Caco-2 (cell line): Measurements from ENCODE around the gene PTPRS. TPM values are rescaled to one million over a fixed set of nuclear protein-coding genes. Genes with fewer than 3 reads are reported as not detected.

ENCODE experiments used
- BruUV-seq: library from RNA; stranded (reverse); fragments of 400-500 nt; replicated peaks from 2 replicates; lab custom pipeline; 2021; lab: Mats Ljungman, UMichigan
- CTCF ChIA-PET: fragments of 300-600 bp; sonication (Branson Sonifier 250); formaldehyde crosslinking; loops from one replicate; lab custom pipeline; 2022; ENCODE audit warnings: antibody characterized with exemption; lab: Charles Lee
- POLR2A ChIA-PET: fragments of 300-600 bp; sonication (Branson Sonifier 250); formaldehyde crosslinking; loops from one replicate; lab custom pipeline; 2022; ENCODE audit warnings: antibody characterized with exemption; lab: Charles Lee
- DNase-seq, 2 experiments: peaks; one replicate each; pipeline versions ENCODE4 v3.0.0 to v3.0.0-alpha.2; 2020 to 2022
- H3K27me3 ChIP-seq: replicated peaks from 2 replicates; pipeline ENCODE4 v1.6.0; 2011; ENCODE audit warnings: low read length; ENCODE audit not compliant: control insufficient read depth, insufficient read depth
- H3K36me3 ChIP-seq: 2 replicates; pipeline ENCODE4 v1.5.1; 2011; ENCODE audit warnings: low read length; ENCODE audit not compliant: control insufficient read depth, insufficient read depth
- H3K4me1 ChIP-seq: fragments of 250-450 bp; sonication (Bioruptor Pico); 2 replicates; pipeline ENCODE4 v1.5.1; 2020; ENCODE audit warnings: mild to moderate bottlenecking
- H3K4me3 ChIP-seq: 2 replicates; pipeline ENCODE4 v1.5.1; 2011; ENCODE audit warnings: low read depth, mild to moderate bottlenecking, control low read depth, low read length
- H3K9me3 ChIP-seq: fragments of 250-450 bp; sonication (Bioruptor Pico); 2 replicates; pipeline ENCODE4 v1.5.1; 2020; ENCODE audit warnings: mild to moderate bottlenecking, moderate library complexity
- H3K27ac Mint-ChIP-seq: one replicate; pipeline ENCODE4 v1.8.0; 2022; ENCODE audit warnings: mixed read lengths; ENCODE audit not compliant: unreplicated experiment
- H3K27me3 Mint-ChIP-seq: one replicate; pipeline ENCODE4 v1.8.0; 2022; ENCODE audit warnings: mixed read lengths; ENCODE audit not compliant: insufficient read depth, unreplicated experiment
- H3K36me3 Mint-ChIP-seq: one replicate; pipeline ENCODE4 v1.8.0; 2022; ENCODE audit warnings: mild to moderate bottlenecking, mixed read lengths; ENCODE audit not compliant: insufficient read depth, unreplicated experiment
- H3K4me1 Mint-ChIP-seq: one replicate; pipeline ENCODE4 v1.8.0; 2022; ENCODE audit warnings: low read depth, mixed read lengths; ENCODE audit not compliant: unreplicated experiment
- H3K4me3 Mint-ChIP-seq: one replicate; pipeline ENCODE4 v1.8.0; 2022; ENCODE audit warnings: mild to moderate bottlenecking, moderate library complexity, mixed read lengths; ENCODE audit not compliant: unreplicated experiment
- H3K9me3 Mint-ChIP-seq: one replicate; pipeline ENCODE4 v1.8.0; 2022; ENCODE audit warnings: mixed read lengths; ENCODE audit not compliant: unreplicated experiment
- CTCF ChIP-seq, 2 experiments: fragments of 200-600 bp in 1 of 2; IDR thresholded peaks; 1 replicate in 1 of 2; 2 replicates in 1 of 2; pipeline versions ENCODE4 v1.5.1 to v1.8.0; 2011 to 2022; ENCODE audit warnings: antibody characterized with exemption in 1 of 2, control low read depth in 1 of 2, inconsistent platforms in 1 of 2, low read depth in 1 of 2, low read length in 1 of 2, mild to moderate bottlenecking in 1 of 2, moderate library complexity in 1 of 2; ENCODE audit not compliant: insufficient read depth in 1 of 2, severe bottlenecking in 1 of 2, unreplicated experiment in 1 of 2
- intact Hi-C: fragments of 100-400 bp; cut with micrococcal nuclease; formaldehyde crosslinking; loops from one replicate; pipeline ENCODE4 v1.10.0; 2022; ENCODE audit not compliant: unreplicated experiment
- total RNA-seq: library from RNA; stranded (reverse); gene quantifications from 2 replicates; pipeline ENCODE4 v1.2.3, GENCODE V29; 2022

PTPRS gene
- total RNA-seq, 1 experiment from 2014 or later = 65.6 TPM

- no peaks in the 10 kb centered on the region for H3K4me1 Mint-ChIP-seq
- H3K27ac Mint-ChIP-seq = no peak overlapping the region
- H3K4me3 Mint-ChIP-seq = no peak overlapping the region
- no peak for TF ChIP-seq CTCF (IDR thresholded peaks at IDR 0.05; ENCODE audit: insufficient read depth in 1 of 2, low read depth in 1 of 2, low read length in 1 of 2, severe bottlenecking in 1 of 2, unreplicated experiment in 1 of 2)
- no peaks in the 10 kb centered on the region for H3K9me3 Mint-ChIP-seq
- no TSS peak for BruUV-seq
- CTCF ChIA-PET = no interaction called here
- Histone ChIP-seq H3K9me3 (no peaks in the 10 kb centered on the region), H3K4me1 (no peaks in the 10 kb centered on the region), H3K27me3 (no peaks in the 10 kb centered on the region), H3K4me3 (no peak overlapping the region), H3K36me3 (no peaks in the 10 kb centered on the region)
- no peak for DNase-seq
- peaks cover 6% of the 10 kb centered on the region for H3K36me3 Mint-ChIP-seq
- no peaks in the 10 kb centered on the region for H3K27me3 Mint-ChIP-seq
- intact Hi-C loops = no loop called here
- POLR2A ChIA-PET = no interaction called here
Observed at GRCh38 chr19:5308451-5309437, 31.9 kb downstream of the PTPRS start.

GRCh38 chr19:5307655-5308054 is 33.0 kb downstream of the PTPRS start:
- ChIA-PET POLR2A (no interaction called here), CTCF (no interaction called here)
- Histone ChIP-seq H3K4me3 (no peak overlapping the region), H3K27me3 (no peaks in the 10 kb centered on the region), H3K9me3 (no peaks in the 10 kb centered on the region), H3K4me1 (no peaks in the 10 kb centered on the region), H3K36me3 (no peaks in the 10 kb centered on the region)
- DNase-seq = no peak
- H3K4me1 Mint-ChIP-seq = no peaks in the 10 kb centered on the region
- TF ChIP-seq CTCF (IDR thresholded peaks at IDR 0.05; ENCODE audit: insufficient read depth in 1 of 2, low read depth in 1 of 2, low read length in 1 of 2, severe bottlenecking in 1 of 2, unreplicated experiment in 1 of 2) = no peak
- no peaks in the 10 kb centered on the region for H3K27me3 Mint-ChIP-seq
- no peaks in the 10 kb centered on the region for H3K9me3 Mint-ChIP-seq
- H3K36me3 Mint-ChIP-seq = peaks cover 6% of the 10 kb centered on the region
- BruUV-seq = no TSS peak
- no peak overlapping the region for H3K27ac Mint-ChIP-seq
- no peak overlapping the region for H3K4me3 Mint-ChIP-seq
- intact Hi-C loops = no loop called here

DNA sequence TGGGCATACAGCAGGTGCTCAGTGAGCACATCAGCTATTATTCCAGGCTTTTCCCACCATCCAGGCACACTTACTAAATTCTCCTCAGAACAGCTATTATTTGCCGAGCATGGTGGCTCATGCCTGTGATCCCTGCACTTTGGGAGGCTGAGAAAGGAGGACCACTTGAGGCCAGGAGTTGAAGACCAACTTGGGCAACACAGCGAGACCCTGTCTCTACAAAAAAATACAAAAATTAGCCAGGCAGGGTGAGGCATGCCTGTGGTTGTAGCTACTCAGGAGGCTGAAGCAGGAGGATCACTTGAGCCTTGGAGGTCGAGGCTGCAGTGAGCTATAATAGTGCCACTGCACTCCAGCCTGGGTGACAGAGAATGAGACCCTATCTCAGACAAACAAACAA is 35.4 kb downstream of the PTPRS start:
- no peaks in the 10 kb centered on the region for H3K27me3 Mint-ChIP-seq

More for the DNA sequence above, 35.4 kb downstream of the PTPRS start:
- no peak overlapping the region for H3K4me3 ChIP-seq
- no peaks in the 10 kb centered on the region for H3K9me3 Mint-ChIP-seq
- H3K4me3 Mint-ChIP-seq = no peak overlapping the region
- DNase-seq = no peak
- no peaks in the 10 kb centered on the region for H3K36me3 ChIP-seq
- BruUV-seq = no TSS peak
- TF ChIP-seq CTCF (IDR thresholded peaks at IDR 0.05; ENCODE audit: insufficient read depth in 1 of 2, low read depth in 1 of 2, low read length in 1 of 2, severe bottlenecking in 1 of 2, unreplicated experiment in 1 of 2) = no peak
- no peaks in the 10 kb centered on the region for H3K36me3 Mint-ChIP-seq
- no peaks in the 10 kb centered on the region for H3K4me1 ChIP-seq
- no peak overlapping the region for H3K27ac Mint-ChIP-seq
- H3K9me3 ChIP-seq = no peaks in the 10 kb centered on the region
- no peaks in the 10 kb centered on the region for H3K4me1 Mint-ChIP-seq
- H3K27me3 ChIP-seq = no peaks in the 10 kb centered on the region
- ChIA-PET CTCF (interaction anchor here (0.6 kb wide), 1 partner anchor 12 kb away, joined by 6 read pairs; no protein-coding TSS in a partner anchor), POLR2A (no interaction called here)
- intact Hi-C loops = no loop called here
